Fibroblast of skin of back (primary cell): ENCODE measurements around the gene MAPKAPK2.

ENCODE experiments used
- DNase-seq: peaks from one replicate; pipeline ENCODE4 v3.0.0-alpha.2; 2013

The MAPKAPK2 gene

DNA sequence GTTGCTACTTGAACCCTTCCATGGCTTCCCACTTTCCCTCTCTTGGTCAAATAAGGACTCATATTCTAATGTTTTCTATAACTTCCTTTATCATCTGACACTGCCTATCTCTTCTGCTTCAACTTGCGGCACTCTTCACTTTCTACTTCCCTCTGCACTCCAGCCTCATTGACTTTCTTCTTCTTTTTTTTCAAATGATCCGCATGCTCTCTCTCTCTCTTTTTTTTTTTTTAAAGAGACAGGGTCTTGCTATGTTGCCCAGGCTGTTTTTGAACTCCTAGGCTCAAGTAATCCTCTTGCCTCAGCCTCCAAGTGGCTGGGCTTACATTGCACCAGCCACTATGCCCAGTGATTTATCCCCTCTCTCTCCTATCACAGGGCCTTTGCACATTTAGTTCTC, 94.9 kb downstream of the MAPKAPK2 start:
- no peak for DNase-seq

DNA sequence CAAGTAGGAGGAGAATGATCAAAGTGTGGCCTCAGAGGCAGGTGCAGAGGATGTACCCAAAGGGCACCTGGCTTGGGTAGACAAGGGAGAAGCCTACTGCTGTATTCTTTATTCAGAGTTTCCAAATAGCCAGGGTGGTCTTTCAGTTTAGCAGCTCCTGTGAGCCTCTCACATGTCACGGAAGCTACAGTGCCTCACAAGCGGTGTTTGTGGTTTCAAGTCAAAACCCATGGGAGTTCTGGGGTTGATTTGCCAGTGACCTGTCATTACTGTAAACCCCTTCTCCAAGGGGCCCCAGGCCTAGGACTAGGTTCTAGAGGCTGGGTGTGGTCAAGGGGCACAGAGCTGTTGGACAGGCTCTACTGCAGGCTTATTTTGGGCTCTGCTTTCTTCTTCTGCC, 97.7 kb downstream of the MAPKAPK2 start:
- DNase-seq: no peak

DNA sequence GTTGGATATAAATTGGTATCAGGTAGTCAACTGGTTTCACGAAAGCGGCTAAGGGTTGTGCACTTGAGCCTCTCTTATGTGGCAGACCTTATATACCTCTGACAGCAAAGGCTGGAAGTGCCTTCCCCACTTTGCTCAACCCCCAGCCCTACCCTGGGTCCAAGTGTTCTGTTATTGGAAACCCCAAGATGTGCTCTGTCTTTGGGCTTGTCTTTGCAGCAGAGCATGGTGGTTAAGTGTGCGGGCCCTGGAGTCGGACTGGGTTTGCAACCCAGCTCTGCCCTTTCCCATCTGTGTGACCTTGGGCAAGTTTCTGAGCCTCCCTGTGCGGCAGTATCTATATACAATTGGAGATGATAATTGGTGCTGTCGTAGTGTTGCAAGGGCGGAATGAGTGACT, 98.8 kb downstream of the MAPKAPK2 start:
- no peak for DNase-seq
